Mesenchymal stem cell (in vitro differentiated cells and primary cell): ENCODE data around the gene SHH.

ENCODE experiments used
- DNase-seq: peaks from one replicate; pipeline ENCODE4 v3.0.0-alpha.2; 2013
- H2AFZ ChIP-seq: one replicate; pipeline ENCODE4 v1.6.1; 2013; ENCODE audit warnings: low read depth, mild to moderate bottlenecking, control low read depth, inconsistent platforms, low read length, moderate library complexity
- H2AK5ac ChIP-seq: 2 replicates; pipeline ENCODE4 v1.6.1; 2013; ENCODE audit warnings: low read length, moderate library complexity, mild to moderate bottlenecking, inconsistent platforms; ENCODE audit not compliant: severe bottlenecking
- H2BK120ac ChIP-seq: one replicate; pipeline ENCODE4 v1.6.1; 2013; ENCODE audit warnings: low read depth, mild to moderate bottlenecking, inconsistent platforms, low read length, moderate library complexity
- H2BK12ac ChIP-seq, 2 experiments: one replicate each; pipeline ENCODE4 v1.6.1; 2013; ENCODE audit warnings: inconsistent platforms in 2 of 2, low read length in 2 of 2, mild to moderate bottlenecking in 2 of 2, moderate library complexity in 2 of 2, control low read depth in 1 of 2
- H2BK15ac ChIP-seq: one replicate; pipeline ENCODE4 v1.6.1; 2013; ENCODE audit warnings: mild to moderate bottlenecking, low read depth, inconsistent platforms; ENCODE audit not compliant: poor library complexity, severe bottlenecking
- H2BK5ac ChIP-seq: 2 replicates; pipeline ENCODE4 v1.6.1; 2013; ENCODE audit warnings: low read depth, mild to moderate bottlenecking, low read length, control low read depth, inconsistent platforms; ENCODE audit not compliant: poor library complexity, severe bottlenecking
- H3K14ac ChIP-seq, 2 experiments: one replicate each; pipeline ENCODE4 v1.6.1; 2013; ENCODE audit warnings: inconsistent platforms in 2 of 2, low read length in 2 of 2, control low read depth in 1 of 2, mild to moderate bottlenecking in 1 of 2, moderate library complexity in 1 of 2
- H3K18ac ChIP-seq, 2 experiments: one replicate each; pipeline ENCODE4 v1.6.1; 2013; ENCODE audit warnings: inconsistent platforms in 2 of 2, low read length in 2 of 2, control low read depth in 1 of 2, low read depth in 1 of 2, mild to moderate bottlenecking in 1 of 2
- H3K23ac ChIP-seq, 2 experiments: one replicate each; pipeline ENCODE4 v1.6.1; 2013; ENCODE audit warnings: inconsistent platforms in 2 of 2, low read length in 2 of 2, mild to moderate bottlenecking in 2 of 2, moderate library complexity in 2 of 2, control low read depth in 1 of 2
- H3K27ac ChIP-seq: 2 replicates; pipeline ENCODE4 v1.5.1; 2013; ENCODE audit warnings: mild to moderate bottlenecking, moderate library complexity, low read length, control low read depth, inconsistent platforms; ENCODE audit not compliant: poor library complexity, severe bottlenecking
- H3K27me3 ChIP-seq, 2 experiments: 2 replicates each; pipeline versions ENCODE4 v1.6.1 to v1.7.0; 2013; ENCODE audit warnings: low read length in 2 of 2, mild to moderate bottlenecking in 2 of 2, moderate library complexity in 2 of 2, control low read depth in 1 of 2, inconsistent platforms in 1 of 2; ENCODE audit not compliant: control insufficient read depth in 1 of 2, insufficient read depth in 1 of 2
- H3K36me3 ChIP-seq, 2 experiments: 2 replicates each; pipeline versions ENCODE4 v1.6.1 to v1.7.0; 2013; ENCODE audit warnings: low read length in 2 of 2, control low read depth in 1 of 2, inconsistent platforms in 1 of 2, low read depth in 1 of 2, mild to moderate bottlenecking in 1 of 2; ENCODE audit not compliant: insufficient read depth in 2 of 2, control insufficient read depth in 1 of 2
- H3K4ac ChIP-seq, 2 experiments: one replicate each; pipeline ENCODE4 v1.6.1; 2013; ENCODE audit warnings: inconsistent platforms in 2 of 2, low read length in 2 of 2, mild to moderate bottlenecking in 2 of 2, moderate library complexity in 2 of 2, control low read depth in 1 of 2, low read depth in 1 of 2
- H3K4me1 ChIP-seq: 2 replicates; pipeline ENCODE4 v1.6.1; 2013; ENCODE audit warnings: low read depth, low read length, control low read depth; ENCODE audit not compliant: control insufficient read depth, insufficient read depth
- H3K4me2 ChIP-seq: 2 replicates; pipeline ENCODE4 v1.6.1; 2013; ENCODE audit warnings: low read length, mild to moderate bottlenecking, inconsistent platforms; ENCODE audit not compliant: poor library complexity, severe bottlenecking
- H3K4me3 ChIP-seq, 2 experiments: 2 replicates each; pipeline versions ENCODE4 v1.5.1 to v1.7.0; 2013; ENCODE audit warnings: low read length in 2 of 2, mild to moderate bottlenecking in 2 of 2, control low read depth in 1 of 2, low read depth in 1 of 2; ENCODE audit not compliant: insufficient read depth in 1 of 2
- H3K79me1 ChIP-seq: replicated peaks from 2 replicates; pipeline ENCODE4 v1.6.1; 2013; ENCODE audit warnings: mild to moderate bottlenecking, control low read depth, low read length, inconsistent platforms; ENCODE audit not compliant: poor library complexity, severe bottlenecking
- H3K9ac ChIP-seq: 2 replicates; pipeline ENCODE4 v1.7.0; 2013; ENCODE audit warnings: mild to moderate bottlenecking, low read length, moderate library complexity
- H3K9me3 ChIP-seq: 2 replicates; pipeline ENCODE4 v1.7.0; 2013; ENCODE audit warnings: mild to moderate bottlenecking, low read length; ENCODE audit not compliant: control insufficient read depth
- H4K8ac ChIP-seq: one replicate; pipeline ENCODE4 v1.6.1; 2013; ENCODE audit warnings: inconsistent platforms, mild to moderate bottlenecking, low read length, moderate library complexity
- H4K91ac ChIP-seq: one replicate; pipeline ENCODE4 v1.6.1; 2013; ENCODE audit warnings: mild to moderate bottlenecking, low read length, inconsistent platforms
- WGBS: methylation state at CpG from one replicate; pipeline ENCODE4 v1.1.7; 2013; ENCODE audit warnings: mixed read lengths; 5-methylcytosine and 5-hydroxymethylcytosine counted together

The SHH gene

GRCh38 chr7:155796381-155797261 is 15.6 kb downstream of the SHH start:
- Histone ChIP-seq H2BK15ac (peak overlapping the region; percentile 60), H3K27me3 (peaks cover 34 to 56% of the 10 kb centered on the region in 2 experiments), H3K4ac (no peak overlapping the region), H3K14ac (no peak overlapping the region), H3K9me3 (no peaks in the 10 kb centered on the region), H4K91ac (no peak overlapping the region), H4K8ac (no peak overlapping the region), H2BK12ac (no peak overlapping the region), H3K4me2 (peak overlapping the region; percentile 61), H2AK5ac (no peak overlapping the region), H3K79me1 (no peaks in the 10 kb centered on the region), H3K36me3 (no peaks in the 10 kb centered on the region), H3K4me1 (peaks cover 3% of the 10 kb centered on the region), H2AFZ (no peak overlapping the region), H3K4me3 (no peak overlapping the region), H3K27ac (no peak overlapping the region), H3K18ac (no peak overlapping the region), H3K9ac (no peak overlapping the region), H2BK120ac (no peak overlapping the region), H2BK5ac (no peak overlapping the region), H3K23ac (no peak overlapping the region)
- WGBS = 45% methylated on average over 41 of the region's 60 CpGs
- DNase-seq = no peak

- no peak overlapping the region for H2BK5ac ChIP-seq
- H2AFZ ChIP-seq = no peak overlapping the region
- no peak overlapping the region for H3K27ac ChIP-seq
- H3K9me3 ChIP-seq = no peaks in the 10 kb centered on the region
- no peak overlapping the region for H2AK5ac ChIP-seq
- no peak overlapping the region for H3K23ac ChIP-seq
- H2BK120ac ChIP-seq = no peak overlapping the region
- no peak overlapping the region for H3K9ac ChIP-seq
- H3K4me3 ChIP-seq = no peak overlapping the region
- H4K8ac ChIP-seq = no peak overlapping the region
- no peaks in the 10 kb centered on the region for H3K36me3 ChIP-seq
- H3K79me1 ChIP-seq = no peaks in the 10 kb centered on the region
- peaks cover 3% of the 10 kb centered on the region for H3K4me1 ChIP-seq
- no peak overlapping the region for H3K14ac ChIP-seq
- no peak overlapping the region for H4K91ac ChIP-seq
- DNase-seq = no peak
- H3K27me3 ChIP-seq = peaks cover 28 to 49% of the 10 kb centered on the region in 2 experiments
- 82% methylated on average over 8 of the region's 8 CpGs for WGBS
- no peak overlapping the region for H3K4me2 ChIP-seq
- no peak overlapping the region for H3K4ac ChIP-seq
- no peak overlapping the region for H2BK12ac ChIP-seq
- no peak overlapping the region for H3K18ac ChIP-seq
- H2BK15ac ChIP-seq = no peak overlapping the region
Observed at GRCh38 chr7:155795951-155796350, 16.3 kb downstream of the SHH start.

- H2BK120ac ChIP-seq = no peak overlapping the region
- H3K27ac ChIP-seq = no peak overlapping the region
- whole genome bisulfite sequencing = 95% methylated on average over 7 of the region's 7 CpGs
- H3K9me3 ChIP-seq = no peaks in the 10 kb centered on the region
- no peak overlapping the region for H2AK5ac ChIP-seq
- no peak overlapping the region for H2BK15ac ChIP-seq
- no peak overlapping the region for H4K91ac ChIP-seq
- H3K9ac ChIP-seq = no peak overlapping the region
- peaks cover 3% of the 10 kb centered on the region for H3K4me1 ChIP-seq
- H2BK5ac ChIP-seq = no peak overlapping the region
- peaks cover 22 to 44% of the 10 kb centered on the region in 2 experiments for H3K27me3 ChIP-seq
- no peak overlapping the region for H2BK12ac ChIP-seq
- H3K14ac ChIP-seq = no peak overlapping the region
- H3K23ac ChIP-seq = no peak overlapping the region
- no peak overlapping the region for H4K8ac ChIP-seq
- H3K4me3 ChIP-seq = no peak overlapping the region
- no peak for DNase-seq
- H3K79me1 ChIP-seq = no peaks in the 10 kb centered on the region
- H3K18ac ChIP-seq = no peak overlapping the region
- no peaks in the 10 kb centered on the region for H3K36me3 ChIP-seq
- no peak overlapping the region for H3K4me2 ChIP-seq
- H3K4ac ChIP-seq = no peak overlapping the region
- H2AFZ ChIP-seq = no peak overlapping the region
Observed at GRCh38 chr7:155795401-155795800, 16.9 kb downstream of the SHH start.

DNA sequence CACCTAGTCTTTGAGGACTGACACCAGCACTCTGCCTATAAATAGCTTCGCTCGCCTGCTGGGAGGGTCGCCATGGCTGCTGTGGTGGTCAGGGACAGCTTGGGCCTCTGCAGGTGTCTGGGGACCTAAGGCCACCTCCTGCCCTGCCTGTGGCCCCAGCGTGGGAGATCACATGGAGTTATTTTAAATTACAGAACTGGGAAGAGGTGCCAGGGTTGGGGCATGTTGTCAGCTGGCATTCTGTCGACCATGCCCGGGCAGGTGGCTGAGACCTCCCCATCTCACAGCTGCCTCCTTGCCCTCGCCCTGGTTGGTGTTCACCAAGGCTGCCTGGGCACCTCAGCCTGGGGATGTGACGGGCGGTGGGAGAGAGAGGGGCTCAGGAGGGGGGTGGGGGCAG is 18.1 kb downstream of the SHH start:
- no peak overlapping the region for H2BK5ac ChIP-seq
- no peak overlapping the region for H2BK120ac ChIP-seq
- H3K4me3 ChIP-seq = no peak overlapping the region
- no peak overlapping the region for H3K27ac ChIP-seq
- H2BK12ac ChIP-seq = no peak overlapping the region
- H3K79me1 ChIP-seq = no peaks in the 10 kb centered on the region
- no peaks in the 10 kb centered on the region for H3K36me3 ChIP-seq
- no peaks in the 10 kb centered on the region for H3K9me3 ChIP-seq
- no peak for DNase-seq
- H2BK15ac ChIP-seq = no peak overlapping the region
- H3K27me3 ChIP-seq = peaks cover 13 to 32% of the 10 kb centered on the region in 2 experiments
- H3K4me1 ChIP-seq = peaks cover 3% of the 10 kb centered on the region
- no peak overlapping the region for H3K4ac ChIP-seq
- H4K91ac ChIP-seq = no peak overlapping the region
- H3K23ac ChIP-seq = no peak overlapping the region
- H3K9ac ChIP-seq = no peak overlapping the region
- H3K18ac ChIP-seq = no peak overlapping the region
- H3K4me2 ChIP-seq = no peak overlapping the region
- H2AFZ ChIP-seq = no peak overlapping the region
- 83% methylated on average over 9 of the region's 9 CpGs for WGBS
- H3K14ac ChIP-seq = no peak overlapping the region
- H2AK5ac ChIP-seq = no peak overlapping the region
- H4K8ac ChIP-seq = no peak overlapping the region
